Activated B cell treated with CpG ODN at 0.5 μM for 24 hours (primary cell): ENCODE measurements around the gene ASCL2. TPM values are rescaled to one million over a fixed set of nuclear protein-coding genes. Genes with fewer than 3 reads are reported as not detected.

Source experiments
- ATAC-seq: fragments of 200-7000 bp; cut with Tn5 transposase; one replicate; pipeline ENCODE4 v1.10.0; 2021; ENCODE audit warnings: low read depth, mild to moderate bottlenecking, moderate library complexity
- CTCF ChIA-PET: fragments of 350-600 bp; sonication (Branson Sonifier 250); formaldehyde crosslinking; loops from one replicate; lab custom pipeline; 2021; ENCODE audit warnings: antibody characterized with exemption; lab: Charles Lee
- POLR2A ChIA-PET: fragments of 350-600 bp; sonication (Branson Sonifier 250); formaldehyde crosslinking; loops from one replicate; lab custom pipeline; 2021; ENCODE audit warnings: antibody characterized with exemption; lab: Charles Lee
- DNase-seq: peaks from one replicate; pipeline ENCODE4 v3.0.0; 2022
- H3K27ac Mint-ChIP-seq: one replicate; pipeline ENCODE4 v1.8.0; 2020; ENCODE audit warnings: mixed read lengths
- H3K27me3 Mint-ChIP-seq: one replicate; pipeline ENCODE4 v1.8.0; 2021; ENCODE audit warnings: mixed read lengths
- H3K36me3 Mint-ChIP-seq: one replicate; pipeline ENCODE4 v1.8.0; 2021; ENCODE audit warnings: low read depth, mixed read lengths
- H3K4me1 Mint-ChIP-seq: one replicate; pipeline ENCODE4 v1.8.0; 2021; ENCODE audit warnings: mixed read lengths
- H3K4me3 Mint-ChIP-seq: one replicate; pipeline ENCODE4 v1.8.0; 2020; ENCODE audit warnings: mild to moderate bottlenecking, mixed read lengths
- H3K9me3 Mint-ChIP-seq: one replicate; pipeline ENCODE4 v1.8.0; 2020; ENCODE audit warnings: mixed read lengths
- intact Hi-C: fragments of 100-400 bp; cut with micrococcal nuclease; formaldehyde crosslinking; loops from one replicate; pipeline ENCODE4 v1.15.1; 2024
- total RNA-seq: library from RNA; stranded (reverse); gene quantifications from 2 replicates; pipeline ENCODE4 v1.2.3, GENCODE V29; 2022
- TF ChIP-seq, protein P1 (sequence below): fragments of 200-600 bp; IDR thresholded peaks from one replicate; pipeline ENCODE4 v1.8.0; 2022; ENCODE audit warnings: antibody characterized with exemption, mild to moderate bottlenecking

Gene ASCL2
- total RNA-seq, 1 donor from 2014 or later: 1.3 TPM

DNA sequence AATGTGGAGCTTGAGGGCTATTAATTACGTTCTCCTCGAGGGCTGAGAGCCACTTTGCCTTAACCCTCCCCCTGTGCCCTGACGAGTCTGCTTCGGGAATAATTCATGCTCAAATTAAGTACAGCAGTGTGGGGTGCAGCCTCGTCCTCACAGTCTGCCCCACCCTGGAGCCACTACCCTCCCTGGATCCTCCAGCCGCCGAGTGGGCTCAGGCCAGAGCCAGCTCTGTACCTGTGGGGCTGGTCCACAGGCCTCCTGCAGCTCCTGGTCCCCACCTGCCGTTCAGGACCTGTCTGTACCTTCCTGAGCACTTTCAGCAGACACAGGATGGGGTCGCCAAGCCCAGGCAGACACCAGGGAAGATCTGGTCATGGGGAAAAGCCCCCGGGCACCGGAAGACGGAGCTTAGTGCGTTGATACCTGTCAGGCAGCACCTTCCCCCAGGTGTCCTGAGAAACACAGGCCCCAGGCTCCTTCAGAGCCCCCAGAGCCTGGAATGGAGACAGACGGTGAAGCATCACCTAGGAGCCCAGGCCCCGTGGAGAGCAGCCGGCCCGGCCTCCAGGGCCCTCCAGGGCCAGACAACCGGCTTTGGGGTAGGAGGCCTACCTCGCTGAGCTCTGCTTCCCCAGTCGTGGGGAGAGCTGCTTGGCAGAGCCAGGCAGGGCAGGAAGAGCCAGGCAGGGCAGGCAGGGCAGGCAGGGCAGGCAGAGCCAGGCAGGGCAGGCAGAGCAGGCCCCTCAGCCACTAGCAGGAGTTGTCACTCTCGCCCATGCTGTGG is 41.2 kb upstream of the ASCL2 start:
- intact Hi-C loops: no loop called here
- ATAC-seq: no peak
- H3K9me3 Mint-ChIP-seq: no peaks in the 10 kb centered on the region
- DNase-seq: no peak
- peaks cover under 1% of the 10 kb centered on the region for H3K4me1 Mint-ChIP-seq
- no peak overlapping the region for H3K4me3 Mint-ChIP-seq
- POLR2A ChIA-PET: no interaction called here
- CTCF ChIA-PET: interaction anchor here (1.1 kb wide), 1 partner anchor 109 kb away, joined by 5 read pairs; no protein-coding TSS in a partner anchor
- no peaks in the 10 kb centered on the region for H3K36me3 Mint-ChIP-seq
- no peak overlapping the region for H3K27ac Mint-ChIP-seq
- TF ChIP-seq, protein P1, sequence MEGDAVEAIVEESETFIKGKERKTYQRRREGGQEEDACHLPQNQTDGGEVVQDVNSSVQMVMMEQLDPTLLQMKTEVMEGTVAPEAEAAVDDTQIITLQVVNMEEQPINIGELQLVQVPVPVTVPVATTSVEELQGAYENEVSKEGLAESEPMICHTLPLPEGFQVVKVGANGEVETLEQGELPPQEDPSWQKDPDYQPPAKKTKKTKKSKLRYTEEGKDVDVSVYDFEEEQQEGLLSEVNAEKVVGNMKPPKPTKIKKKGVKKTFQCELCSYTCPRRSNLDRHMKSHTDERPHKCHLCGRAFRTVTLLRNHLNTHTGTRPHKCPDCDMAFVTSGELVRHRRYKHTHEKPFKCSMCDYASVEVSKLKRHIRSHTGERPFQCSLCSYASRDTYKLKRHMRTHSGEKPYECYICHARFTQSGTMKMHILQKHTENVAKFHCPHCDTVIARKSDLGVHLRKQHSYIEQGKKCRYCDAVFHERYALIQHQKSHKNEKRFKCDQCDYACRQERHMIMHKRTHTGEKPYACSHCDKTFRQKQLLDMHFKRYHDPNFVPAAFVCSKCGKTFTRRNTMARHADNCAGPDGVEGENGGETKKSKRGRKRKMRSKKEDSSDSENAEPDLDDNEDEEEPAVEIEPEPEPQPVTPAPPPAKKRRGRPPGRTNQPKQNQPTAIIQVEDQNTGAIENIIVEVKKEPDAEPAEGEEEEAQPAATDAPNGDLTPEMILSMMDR: no peak
- no peaks in the 10 kb centered on the region for H3K27me3 Mint-ChIP-seq

GRCh38 chr11:2310786-2311352 is 40.5 kb upstream of the ASCL2 start:
- ChIA-PET CTCF (interaction anchor here (1.0 to 1.1 kb wide), 2 partner anchors 108 to 110 kb away, joined by 4 to 5 read pairs; no protein-coding TSS in a partner anchor), POLR2A (interaction anchor here (0.8 kb wide), 1 partner anchor 67 kb away, joined by 3 read pairs; no protein-coding TSS in a partner anchor)
- peaks cover 7% of the 10 kb centered on the region for H3K4me1 Mint-ChIP-seq
- no peak overlapping the region for H3K27ac Mint-ChIP-seq
- no peaks in the 10 kb centered on the region for H3K9me3 Mint-ChIP-seq
- DNase-seq: no peak
- intact Hi-C loops: no loop called here
- no peaks in the 10 kb centered on the region for H3K27me3 Mint-ChIP-seq
- H3K36me3 Mint-ChIP-seq: no peaks in the 10 kb centered on the region
- H3K4me3 Mint-ChIP-seq: no peak overlapping the region
- ATAC-seq: no peak
- TF ChIP-seq, protein P1: no peak

DNA sequence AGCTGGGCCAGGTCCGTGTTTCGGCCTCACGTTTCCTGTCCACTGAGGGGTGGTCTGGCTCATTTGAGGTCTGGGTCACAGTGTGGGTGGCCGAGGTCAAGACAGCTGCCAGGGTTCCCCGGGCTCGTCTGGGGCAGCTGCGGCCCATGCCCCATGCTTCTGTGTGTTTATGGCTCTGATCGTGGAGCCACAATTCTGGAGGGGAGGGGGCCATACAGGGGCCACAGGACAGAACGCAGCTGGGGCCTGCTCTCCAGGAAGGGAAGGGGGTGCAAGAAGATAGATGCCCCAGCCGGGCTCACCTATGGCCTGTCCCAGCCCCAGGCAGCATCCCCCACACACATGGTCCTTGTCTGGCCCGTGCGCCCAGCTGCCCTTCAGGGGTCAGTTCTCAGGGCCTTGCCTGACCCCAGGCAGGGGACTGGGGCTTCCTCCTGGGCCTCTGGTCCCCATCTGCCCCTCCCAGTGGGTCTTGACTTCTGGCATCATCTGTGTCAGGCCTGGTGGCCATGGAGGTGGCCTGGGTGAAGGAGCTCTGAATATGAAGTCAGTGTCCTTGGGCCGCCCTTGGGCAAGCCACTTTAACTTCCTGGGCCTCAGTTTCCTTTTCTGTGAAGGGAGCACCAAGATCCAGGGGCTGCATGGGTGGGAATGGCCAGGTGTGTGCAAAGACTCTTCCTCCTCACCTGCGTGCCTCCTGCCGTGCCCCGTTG is 39.8 kb upstream of the ASCL2 start:
- POLR2A ChIA-PET: interaction anchor here (0.8 to 1.5 kb wide), 2 partner anchors 68 to 90 kb away, joined by 3 read pairs; partner anchors contain the start of gene TSSC4
- no peak overlapping the region for H3K4me3 Mint-ChIP-seq
- intact Hi-C loops: no loop called here
- no peaks in the 10 kb centered on the region for H3K27me3 Mint-ChIP-seq
- DNase-seq (no peak), ATAC-seq (no peak)
- no peaks in the 10 kb centered on the region for H3K36me3 Mint-ChIP-seq
- TF ChIP-seq, protein P1: no peak
- H3K9me3 Mint-ChIP-seq: no peaks in the 10 kb centered on the region
- no peak overlapping the region for H3K27ac Mint-ChIP-seq
- CTCF ChIA-PET: interaction anchor here (0.7 to 1.1 kb wide), 4 partner anchors 109 to 116 kb away, joined by 3 to 5 read pairs (median 4); no protein-coding TSS in a partner anchor
- peaks cover 14% of the 10 kb centered on the region for H3K4me1 Mint-ChIP-seq

DNA sequence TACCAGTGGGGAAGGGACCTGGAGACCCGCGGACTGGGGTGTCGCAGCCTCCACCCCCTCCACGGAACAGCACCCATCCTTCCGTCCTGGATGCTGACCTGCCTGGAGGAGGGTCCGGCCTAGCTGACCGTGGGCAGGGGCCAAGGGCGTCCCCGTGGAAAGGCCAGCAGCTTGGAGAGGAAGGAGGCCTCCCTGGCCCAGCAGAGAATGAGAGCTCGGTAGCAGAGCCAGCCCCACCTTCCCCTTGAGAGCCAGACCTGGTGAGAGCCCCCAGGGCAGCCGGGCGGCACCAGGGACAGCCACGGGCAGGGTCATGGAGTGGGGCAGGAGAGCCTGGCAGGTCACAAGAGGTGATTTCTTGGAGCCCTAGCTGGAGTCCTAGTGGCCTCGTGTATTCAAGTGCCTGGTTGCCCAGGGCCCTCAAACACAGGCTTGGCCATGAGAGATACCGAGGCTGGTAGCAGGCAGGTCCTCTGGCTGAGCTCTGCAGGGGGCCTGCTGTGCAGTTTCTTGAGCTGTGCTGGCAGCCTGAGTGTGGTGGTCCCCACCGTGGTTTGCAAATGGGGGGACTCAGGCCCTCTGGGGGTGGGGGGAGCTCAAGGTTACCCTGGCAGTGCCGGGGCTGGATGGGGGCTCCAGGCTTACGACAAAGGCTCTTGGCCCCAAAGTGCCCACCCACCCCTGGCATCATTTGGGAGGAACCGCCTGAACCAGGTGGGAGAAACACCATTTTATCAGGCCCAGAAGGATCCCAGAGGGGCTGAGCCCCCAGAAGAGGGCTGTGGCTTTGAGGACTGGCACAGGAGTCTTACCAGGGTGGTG is 39.1 kb upstream of the ASCL2 start:
- no peaks in the 10 kb centered on the region for H3K36me3 Mint-ChIP-seq
- H3K27ac Mint-ChIP-seq: no peak overlapping the region
- peaks cover 20% of the 10 kb centered on the region for H3K4me1 Mint-ChIP-seq
- ATAC-seq: no peak
- POLR2A ChIA-PET: interaction anchor here (1.5 kb wide), 1 partner anchor 91 kb away, joined by 3 read pairs; the partner anchor contains the start of gene TSSC4
- no peak overlapping the region for H3K4me3 Mint-ChIP-seq
- H3K9me3 Mint-ChIP-seq: no peaks in the 10 kb centered on the region
- TF ChIP-seq, protein P1: no peak
- CTCF ChIA-PET: interaction anchor here (0.7 to 1.1 kb wide), 3 partner anchors 111 to 116 kb away, joined by 3 read pairs; no protein-coding TSS in a partner anchor
- intact Hi-C loops: no loop called here
- H3K27me3 Mint-ChIP-seq: no peaks in the 10 kb centered on the region
- DNase-seq: no peak
